ENCODE results near the gene NF2.
A peak's percentile ranks its signal among the peaks of the same experiment; 100 is the strongest.

NF2 gene

GRCh38 chr22:29704528-29705285, 101.3 kb downstream of the NF2 start:
- DNase-seq = no peak

DNA sequence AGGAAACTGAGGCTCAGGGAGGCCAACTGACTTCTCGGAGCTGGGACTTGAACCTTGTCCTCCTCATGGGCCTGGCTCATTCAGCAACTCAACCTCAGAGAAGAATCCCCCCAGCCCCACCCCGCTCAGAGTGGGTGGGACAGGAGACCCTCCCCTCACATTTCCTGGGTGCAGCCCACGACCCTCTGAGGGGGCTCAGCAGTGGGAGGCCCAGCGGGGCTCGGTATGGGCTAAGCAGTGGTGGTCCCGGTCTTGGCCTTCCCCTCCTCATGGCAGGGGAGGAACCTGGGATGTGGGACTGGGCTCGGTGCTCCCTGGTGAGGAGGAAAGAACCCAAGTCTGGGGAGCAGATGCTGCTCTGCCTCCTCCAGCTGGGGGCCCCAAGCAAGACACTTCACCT, 102.2 kb downstream of the NF2 start:
- DNase-seq = no peak

DNA sequence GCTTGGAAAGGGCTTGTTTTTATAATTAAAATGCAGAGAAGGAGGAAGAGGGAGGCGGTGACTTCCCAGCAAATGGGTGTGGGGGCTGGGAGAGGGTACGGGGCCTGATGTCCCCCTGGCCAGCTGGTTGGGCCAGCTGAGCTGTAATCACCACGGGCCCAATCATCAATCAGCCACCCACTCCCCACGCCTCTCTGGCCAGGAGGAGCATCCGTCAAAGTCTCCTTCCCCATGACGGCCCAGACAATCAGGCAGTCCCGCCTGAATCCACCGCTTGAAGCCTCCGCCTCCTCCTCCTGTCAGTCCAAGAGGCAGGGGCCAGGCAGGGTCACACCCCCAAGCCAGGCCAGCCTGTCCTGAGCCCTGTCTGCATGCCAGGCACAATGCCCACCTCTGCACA, 103.1 kb downstream of the NF2 start:
- no peak for DNase-seq

DNA sequence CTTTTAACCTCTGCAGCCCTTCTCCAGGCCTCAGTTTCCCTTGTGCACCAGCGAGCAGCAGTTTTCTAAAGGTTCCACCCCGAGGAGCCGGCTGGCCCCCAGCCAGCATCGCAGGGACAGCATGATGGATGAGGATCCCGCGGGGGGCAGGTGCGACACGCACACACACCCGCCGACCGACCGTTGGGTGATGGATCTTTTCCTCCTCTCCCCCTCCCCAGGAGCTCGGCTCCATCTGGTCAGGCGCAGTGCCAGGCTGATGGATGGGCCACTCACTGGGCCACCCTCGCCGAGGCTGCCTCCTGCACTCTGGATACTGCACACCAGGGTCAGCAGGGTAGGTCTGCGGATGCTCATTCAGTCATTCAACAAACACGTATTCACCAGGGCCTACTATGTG, 103.6 kb downstream of the NF2 start:
- no peak for DNase-seq

DNA sequence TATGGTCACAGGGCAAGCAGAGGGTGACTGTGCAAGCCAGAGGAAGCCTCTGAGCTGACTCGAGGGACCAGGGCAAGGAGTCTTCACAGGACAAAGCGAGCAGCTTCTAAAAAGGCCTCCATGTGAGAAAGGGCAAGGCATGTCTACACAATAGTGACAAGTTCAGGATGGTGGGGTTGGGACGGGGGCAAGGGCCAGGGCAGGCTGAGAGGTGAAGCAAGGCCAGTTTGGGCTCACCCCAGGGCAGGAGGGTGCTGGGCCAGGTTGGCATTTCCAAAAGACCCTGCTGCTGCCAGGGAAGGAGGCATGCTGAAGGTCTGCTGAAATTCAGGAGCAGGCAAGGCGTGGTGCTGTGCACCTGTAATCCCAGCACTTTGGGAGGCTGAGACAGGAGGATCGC, 104.0 kb downstream of the NF2 start:
- no peak for DNase-seq

DNA sequence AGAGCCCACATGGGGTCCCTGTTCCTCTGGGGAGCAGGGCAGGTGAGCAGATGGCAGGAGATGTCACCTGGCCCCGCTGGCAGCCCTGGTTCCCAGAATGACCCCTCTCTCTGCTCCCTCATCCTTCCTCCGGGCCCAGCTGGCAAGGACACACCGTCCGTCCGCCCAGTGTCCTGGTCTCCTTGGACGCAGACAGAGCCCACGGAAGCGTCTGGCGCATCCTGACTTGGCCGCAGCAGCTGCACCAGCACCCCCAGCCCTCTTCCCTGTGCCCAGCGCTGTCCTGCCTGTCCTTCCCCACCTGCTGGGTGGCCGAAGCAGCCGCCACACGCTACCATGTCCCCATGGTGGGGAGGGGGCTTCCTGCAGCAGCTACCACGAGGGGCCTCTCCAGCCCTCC, 106.8 kb downstream of the NF2 start:
- no peak for DNase-seq

GRCh38 chr22:29710922-29711593, 107.6 kb downstream of the NF2 start:
- no peak for DNase-seq

DNA sequence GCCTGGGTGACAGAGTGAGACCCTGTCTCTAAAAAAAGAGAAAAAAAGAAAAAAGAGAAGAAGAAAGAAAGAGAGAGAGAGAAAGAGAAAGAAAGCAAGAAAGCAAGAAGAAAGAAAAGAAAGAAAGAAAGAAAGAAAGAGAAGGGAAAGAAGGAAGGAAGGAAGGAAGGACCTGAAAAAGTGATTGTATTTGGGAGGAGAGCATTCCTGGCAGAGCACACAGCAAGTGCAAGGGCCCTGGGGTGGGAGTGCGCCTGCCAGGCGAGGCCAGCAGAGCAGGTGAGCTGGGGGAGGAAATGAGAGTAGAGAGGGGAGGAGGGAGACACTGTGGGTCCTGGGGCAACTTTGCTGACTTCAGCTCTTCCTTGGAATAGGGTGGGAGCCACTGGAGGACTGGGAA, 108.7 kb downstream of the NF2 start:
- no peak for DNase-seq

GRCh38 chr22:29713156-29713727, 109.8 kb downstream of the NF2 start:
- no peak for DNase-seq

DNA sequence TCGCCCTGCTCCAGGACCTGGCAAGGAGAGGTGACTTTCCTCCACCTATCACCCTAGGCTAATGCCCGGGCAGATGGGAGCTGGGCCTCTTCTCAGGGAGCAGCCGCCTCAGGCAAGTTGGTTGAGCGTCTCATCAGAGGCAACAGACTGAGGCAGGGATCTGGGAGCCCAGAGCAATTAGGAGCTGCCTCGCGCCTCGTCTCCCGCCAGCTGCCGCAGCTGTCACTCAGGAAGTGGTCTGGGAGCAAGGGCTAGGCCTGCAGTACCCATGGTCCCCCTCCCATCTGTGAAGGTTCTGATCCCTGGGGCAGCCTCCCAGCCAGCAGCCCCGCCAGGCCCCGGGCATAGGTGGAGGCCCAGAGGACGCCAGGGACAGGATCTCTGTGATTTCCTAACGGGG, 111.8 kb downstream of the NF2 start:
- no peak for DNase-seq

- no peak for DNase-seq
These were observed 112.3 kb downstream of the NF2 start for GRCh38 chr22:29715705-29716104.

DNA sequence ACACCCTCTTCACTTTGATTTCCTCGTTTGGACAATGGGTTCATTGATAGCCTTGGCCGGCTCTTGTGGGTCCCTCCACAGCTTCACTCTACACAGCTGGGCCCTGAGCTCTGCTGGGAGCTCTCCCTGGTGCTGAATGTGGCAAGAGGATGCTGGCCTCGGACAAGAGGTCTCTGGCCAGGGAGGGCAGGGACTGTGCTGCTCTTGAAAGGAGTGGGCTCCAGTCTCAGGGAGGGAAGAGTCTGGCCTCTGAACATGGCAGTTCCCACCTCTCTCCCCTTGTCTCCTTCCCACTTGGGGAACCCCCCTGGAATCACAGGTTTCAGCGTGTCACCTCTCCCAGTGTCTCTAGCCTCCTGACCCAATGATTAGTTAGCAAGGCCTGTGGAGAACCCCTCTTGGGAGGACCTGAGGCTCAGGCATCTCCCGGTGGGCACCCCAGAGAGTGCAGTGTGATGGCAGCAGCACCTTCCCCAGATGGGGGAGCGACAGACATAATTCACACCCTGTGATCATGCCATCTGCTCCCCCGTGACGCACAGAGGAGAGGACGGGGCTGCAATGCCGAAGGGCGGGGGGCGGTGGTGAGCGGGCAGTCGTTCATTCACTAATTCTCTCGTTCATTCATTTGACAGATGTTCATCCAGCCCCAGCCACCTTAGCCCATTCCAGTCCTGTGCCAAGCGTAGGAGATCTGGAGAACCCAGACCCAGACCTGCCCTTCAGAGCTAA, 113.5 kb downstream of the NF2 start:
- DNase-seq = peak; percentile 79

GRCh38 chr22:29717789-29718188, 114.4 kb downstream of the NF2 start:
- DNase-seq = no peak

- DNase-seq = no peak
These were observed 115.8 kb downstream of the NF2 start for GRCh38 chr22:29718949-29719898.

- no peak for DNase-seq
These were observed 116.6 kb downstream of the NF2 start, which contains the start of gene CABP7 for GRCh38 chr22:29719899-29720645. Gene CABP7 (plus strand): TSS chr22:29720003. CDS start chr22:29720425, 422 bp downstream.

DNA sequence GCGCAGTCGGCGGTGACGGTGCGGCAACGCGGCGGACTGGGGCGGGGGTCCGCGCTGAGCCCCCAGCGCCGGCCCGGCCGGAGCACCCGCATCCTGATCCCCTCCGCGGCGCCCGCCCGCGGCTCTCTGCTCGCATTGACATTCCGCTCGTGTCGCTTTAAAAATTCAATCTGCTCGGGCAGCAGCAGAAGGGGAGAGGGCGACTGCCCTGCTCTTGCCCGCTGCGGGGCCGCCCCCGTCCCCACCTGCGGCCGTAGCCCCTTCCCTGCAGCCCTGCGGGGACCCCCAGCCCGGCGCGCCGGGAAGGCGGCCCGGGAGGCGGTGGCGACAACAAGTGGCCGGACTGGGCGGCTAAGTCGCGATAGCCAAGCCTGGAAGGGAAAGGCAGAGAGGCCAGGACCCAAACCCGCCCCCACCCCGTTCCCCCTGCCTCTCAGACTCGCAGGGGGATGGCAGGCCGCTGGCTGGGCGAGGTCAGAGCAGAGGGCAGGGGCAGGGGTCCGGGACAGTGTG, 117.4 kb downstream of the NF2 start:
- DNase-seq = no peak

DNA sequence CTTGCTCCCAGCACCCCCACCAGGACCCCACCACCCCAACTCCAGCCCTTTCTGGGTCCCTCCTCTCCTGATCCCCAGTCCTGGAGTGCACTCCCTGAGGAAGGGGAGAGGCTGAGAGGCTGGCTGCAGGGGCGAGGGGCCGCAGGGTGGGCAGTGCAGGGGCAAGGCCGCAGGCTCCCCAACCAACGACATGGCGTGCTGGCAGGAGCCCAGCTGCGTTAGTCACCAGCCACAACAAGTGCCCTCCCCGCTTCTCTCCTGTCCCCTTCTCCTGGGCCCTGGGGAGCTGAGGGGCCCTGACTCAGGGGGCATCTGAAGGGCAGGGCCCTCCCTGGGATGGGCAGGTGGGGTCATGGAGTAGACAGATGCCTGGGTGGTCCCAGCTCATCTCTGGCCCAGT, 118.7 kb downstream of the NF2 start:
- no peak for DNase-seq

DNA sequence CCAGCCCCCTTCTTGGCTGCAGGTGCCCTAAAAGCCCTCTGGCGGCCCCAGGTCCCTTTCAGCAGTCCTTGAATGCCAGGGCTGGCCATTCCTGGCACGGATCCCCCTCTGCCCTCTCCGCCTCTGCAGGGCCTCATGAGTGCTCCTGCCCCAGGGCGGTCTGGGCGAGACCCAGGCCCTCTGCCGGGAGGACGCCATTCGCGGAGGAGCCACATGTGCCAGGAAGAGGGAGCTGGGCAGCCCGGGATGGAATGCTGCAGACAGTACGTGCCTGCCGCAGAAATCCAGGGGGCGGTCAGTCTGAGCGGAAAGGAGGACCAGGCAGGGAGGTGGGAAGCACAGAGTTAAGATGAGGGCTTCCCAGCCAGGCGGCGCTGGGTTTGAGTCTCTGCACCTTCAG, 119.2 kb downstream of the NF2 start:
- DNase-seq = no peak

- DNase-seq = no peak
These were observed 120.3 kb downstream of the NF2 start for GRCh38 chr22:29723766-29724165.

DNA sequence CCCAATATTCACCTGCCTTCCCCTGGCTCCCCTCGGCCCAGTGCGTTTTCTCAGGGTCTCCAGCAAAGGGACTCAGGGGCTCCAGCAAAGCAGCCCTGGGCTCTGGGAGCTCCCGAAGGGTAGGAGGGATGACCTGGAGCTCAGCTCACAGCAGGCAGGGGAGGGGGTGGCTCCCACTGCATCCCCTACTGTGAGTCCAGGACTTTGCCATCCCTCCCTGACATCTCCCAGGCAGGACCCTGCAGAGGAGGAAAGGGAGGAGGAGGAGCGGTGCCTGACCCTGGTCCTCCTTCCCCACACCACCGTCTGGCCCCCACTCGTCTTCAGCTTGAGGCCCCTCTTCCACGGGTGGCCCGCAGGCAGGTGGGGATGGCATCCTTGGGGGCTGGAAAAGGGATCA, 121.4 kb downstream of the NF2 start:
- DNase-seq = no peak

DNA sequence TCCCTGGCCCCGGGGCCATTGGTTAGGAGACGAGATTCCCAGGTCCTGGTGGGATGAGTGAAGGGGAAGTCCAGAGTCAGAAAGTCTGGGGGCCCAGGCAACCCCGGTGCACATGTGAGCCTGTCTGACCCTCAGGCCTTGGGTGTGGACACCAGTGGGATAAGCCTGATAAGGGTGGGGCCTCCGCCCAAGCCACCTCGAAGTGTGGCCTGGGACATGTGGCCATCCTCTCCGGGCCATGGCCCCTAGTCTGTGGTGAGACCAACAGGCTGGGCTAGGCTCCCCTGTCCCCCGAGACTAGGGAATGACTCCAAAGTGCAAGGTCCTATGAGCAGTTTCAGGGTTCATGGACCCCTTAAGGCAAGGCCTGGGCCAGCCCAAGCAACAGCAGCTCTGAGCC, 122.7 kb downstream of the NF2 start:
- no peak for DNase-seq

Measured in RPMI8226 (cell line).